Stimulated activated CD4-positive, alpha-beta T cell treated with anti-CD3 and anti-CD28 coated beads, Interleukin-2, amount 100 ng/mL, for 4 hours (primary cell): Measurements from ENCODE around the gene RHOF.
A peak's percentile ranks its signal among the peaks of the same experiment; 100 is the strongest.

ENCODE experiments used
- DNase-seq: peaks from one replicate; pipeline ENCODE4 v3.0.0-alpha.2; 2020; ENCODE audit warnings: low read depth

The RHOF gene, protein sequence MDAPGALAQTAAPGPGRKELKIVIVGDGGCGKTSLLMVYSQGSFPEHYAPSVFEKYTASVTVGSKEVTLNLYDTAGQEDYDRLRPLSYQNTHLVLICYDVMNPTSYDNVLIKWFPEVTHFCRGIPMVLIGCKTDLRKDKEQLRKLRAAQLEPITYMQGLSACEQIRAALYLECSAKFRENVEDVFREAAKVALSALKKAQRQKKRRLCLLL

DNA sequence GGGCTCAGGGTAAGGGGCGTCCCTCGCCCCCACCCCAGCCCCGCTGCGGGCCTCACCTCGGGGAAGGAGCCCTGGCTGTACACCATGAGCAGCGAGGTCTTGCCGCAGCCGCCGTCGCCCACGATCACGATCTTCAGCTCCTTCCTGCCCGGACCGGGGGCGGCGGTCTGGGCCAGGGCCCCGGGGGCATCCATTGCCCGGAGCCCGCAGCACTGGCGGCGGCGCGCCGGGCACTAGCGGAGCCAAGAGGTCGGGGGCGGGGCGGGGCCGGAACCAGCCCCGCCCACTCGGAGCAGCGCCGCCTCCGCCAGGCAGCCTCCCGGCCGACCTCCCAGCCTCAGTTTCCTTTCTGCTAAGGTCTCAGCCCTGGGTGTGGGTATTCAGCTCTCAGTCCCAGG is at the start of gene RHOF:
Gene RHOF (minus strand): TSS at position 249 of the 398 bp plus-strand sequence. CDS start 55 bp downstream, at position 194.
- peak; percentile 46 for DNase-seq

DNA sequence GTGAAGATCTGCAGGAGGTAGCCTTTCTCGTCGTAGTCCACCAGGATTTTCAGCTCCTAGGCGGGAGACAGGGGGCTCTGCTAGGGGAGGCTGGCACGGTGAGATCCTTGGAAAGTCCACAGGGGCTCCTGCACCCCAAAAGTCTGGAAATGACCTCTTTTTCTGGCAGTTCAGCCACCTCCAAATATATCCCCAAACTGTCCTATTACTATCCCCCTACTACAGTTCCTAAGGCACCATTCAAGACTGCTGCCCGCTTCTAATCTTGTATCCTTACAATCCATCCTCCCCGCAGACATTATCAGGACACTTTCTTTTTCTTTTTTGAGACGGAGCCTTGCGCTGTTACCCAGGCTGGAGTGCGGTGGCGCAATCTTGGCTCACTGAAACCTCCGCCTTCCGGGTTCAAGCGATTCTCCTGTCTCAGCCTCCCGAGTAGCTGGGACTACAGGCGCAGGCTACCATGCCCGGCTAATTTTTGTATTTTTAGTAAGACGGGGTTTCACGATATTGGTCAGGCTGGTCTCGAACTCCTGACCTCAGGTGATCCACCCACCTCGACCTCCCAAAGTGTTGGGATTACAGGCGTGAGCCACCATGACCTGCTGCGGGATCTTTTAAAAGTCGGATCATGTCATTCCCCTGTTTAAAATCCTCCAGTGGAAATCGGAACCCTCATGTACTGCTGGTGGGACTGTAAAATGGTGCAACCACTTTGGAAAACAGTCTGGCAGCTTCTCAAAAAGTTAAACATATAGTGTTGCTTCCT is 46.7 kb upstream of the RHOF start:
- no peak for DNase-seq

DNA sequence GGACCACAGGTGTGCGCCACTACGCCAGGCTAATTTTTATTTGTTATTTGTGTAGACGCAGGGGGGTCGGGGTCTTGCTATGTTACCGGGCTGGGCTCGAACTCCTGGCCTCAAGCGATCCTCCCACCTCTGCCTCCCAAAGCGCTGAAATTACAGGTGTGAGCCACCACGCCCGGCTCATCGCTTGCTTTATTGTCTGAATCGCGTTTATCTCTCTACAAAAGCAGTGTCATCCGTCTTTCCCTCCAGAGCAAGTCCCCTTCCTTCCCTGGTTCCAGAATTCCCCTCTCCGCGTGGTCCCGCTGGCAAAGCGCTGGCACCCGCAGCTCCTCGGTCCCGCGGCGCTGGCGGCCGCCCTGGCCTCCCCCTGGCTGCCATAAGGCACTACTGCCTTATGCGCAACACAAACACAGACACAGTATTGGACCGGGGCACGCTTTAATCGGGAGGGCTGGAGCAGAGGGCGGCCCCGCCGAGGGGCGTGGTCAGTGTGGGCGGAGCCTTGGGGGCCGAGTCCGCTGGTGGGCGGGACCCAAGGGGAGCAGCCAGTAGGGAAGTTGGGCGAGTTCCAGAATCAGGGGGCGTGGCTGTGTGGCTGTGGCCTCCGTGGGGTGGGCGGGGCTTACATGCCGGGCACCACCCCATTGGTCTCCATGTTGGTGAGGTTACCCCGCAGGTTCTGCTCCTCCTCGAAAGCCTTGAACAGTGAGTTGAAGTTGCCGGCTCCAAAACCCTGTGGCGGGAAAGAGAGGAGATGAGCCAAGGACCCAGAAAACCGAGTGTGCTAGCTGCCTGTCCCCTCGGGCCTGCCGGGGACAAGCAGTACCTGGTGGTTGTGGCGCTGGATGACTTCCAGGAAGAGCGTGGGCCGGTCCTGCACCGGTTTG is 45.9 kb upstream of the RHOF start:
- peak; percentile 100 for DNase-seq

DNA sequence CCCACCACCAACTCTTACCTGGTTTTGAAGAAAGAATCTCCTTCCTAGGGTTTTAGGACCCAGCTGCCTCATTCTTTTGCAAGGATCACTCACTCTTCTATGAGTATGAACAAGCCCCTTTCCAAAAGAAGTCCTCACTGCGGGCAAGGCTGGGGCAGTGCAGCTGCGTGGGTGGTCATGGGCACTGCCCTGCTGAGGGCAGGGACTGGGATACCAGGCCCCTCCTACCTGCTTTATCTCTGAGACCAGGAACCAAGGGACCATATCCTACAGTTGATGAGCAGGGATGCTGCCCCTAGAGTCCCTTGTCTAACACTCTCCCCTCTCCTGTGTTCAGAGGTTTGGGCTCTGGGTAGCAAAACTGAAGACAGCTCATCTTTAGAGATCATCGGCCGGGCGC is 44.6 kb upstream of the RHOF start:
- no peak for DNase-seq

DNA sequence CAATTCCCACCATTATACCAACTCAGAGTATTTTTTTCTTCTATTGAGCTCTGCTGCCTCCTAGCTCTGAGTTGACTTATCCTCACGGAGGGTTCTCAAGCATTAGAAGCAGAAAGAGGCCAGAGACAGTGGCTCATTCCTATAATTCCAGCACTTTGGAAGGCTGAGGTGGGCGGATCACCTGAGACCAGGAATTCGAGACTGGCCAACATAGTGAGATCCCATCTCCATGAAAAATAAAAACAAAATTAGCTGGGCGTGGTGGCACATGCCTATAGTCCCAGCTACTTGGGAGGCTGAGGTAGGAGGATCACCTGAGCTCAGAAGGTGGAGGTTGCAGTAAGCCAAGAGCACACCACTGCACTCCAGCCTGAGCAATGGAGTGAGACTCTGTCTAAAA is 44.2 kb upstream of the RHOF start:
- no peak for DNase-seq

DNA sequence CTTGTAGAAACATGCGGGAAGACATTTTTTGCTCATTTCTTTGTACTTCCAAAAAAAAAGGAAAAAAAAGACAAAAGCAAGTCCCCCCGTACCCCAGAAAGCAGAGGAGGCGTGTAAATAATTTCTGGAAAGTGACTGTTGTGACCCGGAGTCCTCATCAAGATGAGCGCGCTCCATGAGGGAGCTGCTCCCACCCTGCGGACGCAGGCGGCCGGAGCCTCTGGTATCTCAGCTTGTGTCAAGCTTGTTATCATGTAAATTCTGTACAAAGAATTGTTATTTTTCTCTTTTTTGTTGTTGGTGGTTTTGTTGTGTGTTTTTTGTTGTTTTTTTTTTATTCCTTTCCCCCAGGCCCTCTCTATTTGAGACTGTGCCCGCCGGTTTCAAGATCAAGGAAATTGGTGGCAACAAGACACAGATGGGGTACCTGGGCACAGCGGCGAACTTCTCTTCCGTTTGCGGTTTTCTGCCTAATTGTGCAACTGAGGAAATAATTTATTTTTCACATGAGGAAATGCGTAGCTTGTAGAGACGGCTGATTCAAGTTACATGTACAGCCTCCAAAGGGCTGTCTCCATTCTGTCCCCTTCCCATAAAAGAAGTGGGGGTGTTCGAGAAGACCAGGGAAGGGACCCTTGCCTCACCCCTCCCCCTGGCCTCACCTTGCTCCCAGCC is 38.2 kb upstream of the RHOF start:
- no peak for DNase-seq

DNA sequence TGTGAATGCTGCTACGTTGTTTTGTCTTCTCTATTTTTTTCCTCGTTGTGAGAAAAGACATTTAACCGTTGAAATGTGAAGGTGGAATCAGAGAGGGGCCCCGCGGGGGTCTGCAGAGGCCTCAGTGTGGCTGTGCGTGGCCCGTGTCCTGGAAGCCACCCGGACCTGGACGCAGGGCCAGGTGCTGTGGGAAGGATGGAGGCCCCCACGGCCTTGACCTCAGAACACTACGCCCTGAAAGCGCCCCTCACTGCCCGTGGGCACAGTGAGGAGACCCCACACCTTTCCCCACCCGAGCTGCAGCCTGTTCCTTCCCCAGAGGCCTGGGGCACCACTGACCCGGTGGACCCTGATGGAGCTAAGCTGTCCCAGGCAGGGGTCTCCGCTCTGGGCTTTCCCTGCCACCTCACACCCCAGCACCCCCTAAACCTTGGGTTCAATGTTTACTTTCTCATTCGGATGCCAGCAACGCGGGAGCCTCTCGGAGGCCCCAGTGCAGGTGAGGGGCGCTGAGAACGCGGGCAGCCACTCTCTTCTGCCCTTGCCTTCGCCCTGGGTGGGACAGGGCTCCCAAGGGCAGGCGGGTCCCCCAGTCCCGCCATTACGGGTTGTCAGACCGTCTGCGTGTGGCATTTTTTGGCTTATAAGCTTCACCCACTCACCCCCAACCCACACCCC is 37.2 kb upstream of the RHOF start:
- DNase-seq = no peak

DNA sequence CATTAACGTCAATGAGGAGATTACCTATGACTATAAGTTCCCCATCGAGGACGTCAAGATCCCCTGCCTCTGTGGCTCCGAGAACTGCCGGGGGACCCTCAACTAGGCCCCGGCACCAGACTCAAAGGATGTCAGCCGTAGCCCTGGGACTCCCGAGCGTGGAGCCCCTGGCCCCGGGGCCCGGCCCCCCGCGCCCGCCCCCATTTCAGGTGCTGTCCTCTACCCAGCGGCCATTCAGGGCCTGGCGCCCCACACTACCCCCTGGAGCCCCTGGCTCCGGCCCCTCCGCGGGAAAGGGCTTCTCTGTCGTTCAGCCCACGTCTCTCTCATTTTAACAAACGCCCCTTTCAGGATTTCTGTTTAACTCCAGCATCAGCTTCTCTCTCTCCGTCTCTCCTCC is 36.6 kb upstream of the RHOF start:
- no peak for DNase-seq

DNA sequence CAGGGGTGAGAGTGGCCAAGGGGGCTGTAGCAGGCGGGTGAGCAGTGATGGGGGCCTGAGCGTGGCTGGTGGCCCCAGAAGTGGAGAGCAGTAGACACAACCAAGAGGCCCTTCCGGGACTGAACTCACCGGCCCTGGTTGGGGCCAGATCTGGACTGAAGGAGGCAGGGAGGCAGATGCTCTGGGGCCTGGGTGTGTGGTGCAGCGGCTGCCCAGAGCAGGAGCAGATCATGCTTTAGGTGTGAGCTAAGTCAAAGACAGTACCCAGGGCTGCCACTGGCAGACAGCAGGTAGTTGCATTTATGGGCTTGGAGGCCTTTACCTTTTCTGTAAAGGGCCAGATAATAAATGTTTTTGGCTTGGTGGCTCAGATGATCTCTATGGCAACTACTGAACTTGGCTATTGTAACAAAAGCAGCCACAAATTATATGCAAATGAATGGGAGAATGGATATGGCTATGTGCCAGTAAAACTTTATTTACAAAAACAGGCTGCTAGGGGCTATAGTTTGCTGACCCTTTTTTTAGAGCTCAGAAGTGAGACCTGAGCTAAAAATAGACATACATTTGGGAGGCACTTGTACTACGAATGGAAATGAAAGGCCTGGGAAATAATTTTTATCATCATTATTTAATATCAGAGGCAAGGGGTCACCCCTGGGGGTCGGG is 35.9 kb upstream of the RHOF start:
- no peak for DNase-seq

DNA sequence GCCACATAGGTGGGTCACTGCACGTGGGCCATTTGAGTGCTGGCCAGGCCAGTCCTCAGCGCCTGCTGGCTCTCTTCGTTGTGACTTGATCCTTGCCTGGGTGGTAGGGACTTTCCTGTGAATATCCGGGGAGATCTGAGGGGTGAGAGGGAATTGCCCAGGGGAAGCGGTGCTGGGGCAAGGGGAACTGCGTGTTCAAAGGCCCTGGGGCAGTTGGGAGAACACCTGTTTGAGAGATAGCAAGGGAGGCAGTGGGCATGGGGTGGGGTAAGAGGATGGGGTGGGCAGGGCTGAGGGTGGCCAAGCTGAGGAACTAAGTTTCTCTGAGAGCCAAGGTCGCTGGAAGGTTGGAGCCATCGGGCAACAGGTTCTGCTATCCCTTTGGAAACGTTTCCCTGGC is 35.3 kb upstream of the RHOF start:
- no peak for DNase-seq

DNA sequence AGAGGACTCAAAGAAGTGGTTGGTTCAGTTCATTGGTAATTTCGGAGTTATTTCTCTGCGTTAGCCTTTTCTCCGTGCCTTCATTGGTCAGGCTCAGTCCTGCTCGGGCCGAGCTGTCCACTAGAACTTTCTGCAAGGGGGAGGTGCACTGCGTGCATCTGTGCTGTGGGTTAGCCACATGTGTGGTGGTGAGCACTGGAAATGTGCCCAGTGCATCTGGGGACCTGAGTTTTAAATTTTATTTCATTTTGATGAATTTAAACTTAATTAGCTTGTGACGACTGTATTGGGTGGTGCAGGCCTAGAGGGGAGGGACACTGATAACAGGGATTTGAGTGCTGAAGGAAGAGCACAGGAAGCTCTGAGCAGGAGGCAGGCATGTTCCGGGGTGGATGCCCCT is 34.8 kb upstream of the RHOF start:
- DNase-seq = no peak

DNA sequence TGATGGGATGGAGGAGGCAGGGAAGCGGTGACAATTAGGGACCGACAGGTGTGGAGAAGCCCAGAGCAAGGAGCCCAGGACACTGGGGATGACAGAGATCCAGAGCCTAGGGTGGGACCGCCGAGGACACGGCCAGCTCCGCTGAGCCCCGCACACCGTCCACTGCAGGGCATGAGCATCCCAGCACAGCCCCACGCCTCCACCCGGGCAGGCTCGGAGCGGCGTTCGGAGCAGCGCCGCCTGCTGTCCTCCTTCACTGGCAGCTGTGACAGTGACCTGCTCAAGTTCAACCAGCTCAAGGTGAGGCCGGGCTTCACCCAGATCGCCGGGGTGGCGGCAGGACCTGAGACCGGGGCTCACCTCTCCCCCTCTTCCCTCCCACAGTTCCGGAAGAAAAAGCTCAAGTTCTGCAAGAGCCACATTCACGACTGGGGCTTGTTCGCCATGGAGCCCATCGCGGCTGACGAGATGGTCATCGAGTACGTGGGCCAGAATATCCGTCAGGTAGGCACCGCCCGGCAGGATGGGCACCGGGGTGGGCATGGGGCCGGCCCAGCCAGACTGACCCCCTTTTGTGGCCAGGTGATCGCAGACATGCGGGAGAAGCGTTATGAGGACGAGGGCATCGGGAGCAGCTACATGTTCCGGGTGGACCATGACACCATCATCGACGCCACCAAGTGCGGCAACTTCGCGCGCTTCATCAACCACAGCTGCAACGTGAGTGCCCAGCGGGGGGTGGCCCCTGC is 34.0 kb upstream of the RHOF start:
- no peak for DNase-seq

DNA sequence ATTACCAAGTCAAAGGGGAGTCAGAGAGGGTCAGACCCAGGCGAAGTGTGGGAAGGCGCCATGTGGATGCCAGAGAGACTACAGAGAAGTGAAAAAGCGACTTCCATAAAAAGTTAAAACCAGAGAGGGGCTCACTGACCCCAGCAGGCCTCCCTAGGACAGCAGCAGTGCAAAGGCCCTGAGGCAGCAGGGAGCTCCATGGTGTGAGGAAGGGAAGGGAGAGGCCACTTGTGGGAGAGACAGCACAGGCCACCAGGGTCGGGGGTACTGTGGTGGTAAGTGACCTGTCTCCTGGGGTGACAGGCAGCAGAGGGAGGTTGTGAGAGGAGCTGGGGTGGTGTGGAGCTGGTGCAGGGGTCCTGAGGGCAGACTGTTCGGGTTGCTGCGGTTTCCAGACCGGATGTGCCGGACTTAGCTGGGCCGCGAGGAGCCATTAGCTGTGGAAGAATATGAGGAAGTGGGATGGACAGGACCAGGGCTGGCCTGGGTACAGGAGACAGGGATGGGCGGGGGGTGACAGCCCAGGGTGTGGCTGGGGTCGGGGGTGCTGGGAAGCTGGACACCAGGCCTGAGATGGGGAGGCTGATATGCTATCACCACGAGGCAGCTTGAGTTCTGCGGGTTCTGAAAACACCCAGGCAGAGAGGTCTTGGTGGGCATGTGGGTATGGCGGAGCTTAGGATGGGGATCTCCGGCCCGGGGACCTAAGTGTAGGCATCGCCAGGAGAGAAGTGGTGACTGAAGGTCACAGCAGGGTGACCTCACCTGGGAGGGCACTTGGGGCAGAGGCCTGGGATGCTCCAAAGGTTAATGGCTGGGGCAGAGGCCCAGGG is 33.0 kb upstream of the RHOF start:
- no peak for DNase-seq

DNA sequence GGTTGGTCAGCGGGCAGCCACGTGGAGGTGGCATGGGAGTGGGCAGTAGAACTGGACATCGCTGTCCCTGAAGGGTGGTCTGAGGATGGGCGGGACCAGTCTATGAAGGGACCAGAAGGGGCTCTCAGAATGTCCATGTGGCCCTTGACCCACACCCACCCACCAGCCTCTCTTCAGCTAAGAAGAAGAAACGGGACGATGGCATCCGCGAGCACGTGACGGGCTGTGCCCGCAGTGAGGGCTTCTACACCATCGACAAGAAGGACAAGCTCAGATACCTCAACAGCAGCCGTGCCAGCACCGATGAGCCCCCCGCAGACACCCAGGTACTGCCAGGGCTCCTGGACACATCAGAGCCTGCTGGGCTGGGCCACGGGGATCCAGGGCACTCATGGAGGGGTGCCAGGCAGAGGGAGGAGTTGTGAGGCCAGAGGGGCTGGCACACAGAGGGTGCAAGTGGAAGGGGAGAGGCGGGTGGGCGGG is 31.6 kb upstream of the RHOF start:
- DNase-seq = no peak

DNA sequence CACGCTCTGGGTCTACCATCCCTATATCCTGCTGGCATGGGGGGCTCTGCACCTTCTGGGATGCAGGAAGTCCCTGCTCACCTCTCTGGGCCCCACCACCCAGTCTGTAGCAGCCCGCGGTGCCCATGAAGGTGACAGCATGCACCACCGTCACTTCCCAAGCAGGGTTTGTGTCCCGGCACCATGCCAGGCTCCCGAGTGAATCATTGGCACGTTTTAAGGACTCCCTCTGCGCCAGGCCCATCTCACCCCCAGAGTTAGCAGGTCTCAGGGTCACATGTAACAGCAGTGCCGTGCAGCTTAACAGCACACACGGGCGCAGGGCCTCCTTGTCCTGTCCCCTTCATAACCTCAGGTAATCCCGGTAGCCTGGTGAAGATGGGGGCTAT is 30.2 kb upstream of the RHOF start:
- DNase-seq = no peak

DNA sequence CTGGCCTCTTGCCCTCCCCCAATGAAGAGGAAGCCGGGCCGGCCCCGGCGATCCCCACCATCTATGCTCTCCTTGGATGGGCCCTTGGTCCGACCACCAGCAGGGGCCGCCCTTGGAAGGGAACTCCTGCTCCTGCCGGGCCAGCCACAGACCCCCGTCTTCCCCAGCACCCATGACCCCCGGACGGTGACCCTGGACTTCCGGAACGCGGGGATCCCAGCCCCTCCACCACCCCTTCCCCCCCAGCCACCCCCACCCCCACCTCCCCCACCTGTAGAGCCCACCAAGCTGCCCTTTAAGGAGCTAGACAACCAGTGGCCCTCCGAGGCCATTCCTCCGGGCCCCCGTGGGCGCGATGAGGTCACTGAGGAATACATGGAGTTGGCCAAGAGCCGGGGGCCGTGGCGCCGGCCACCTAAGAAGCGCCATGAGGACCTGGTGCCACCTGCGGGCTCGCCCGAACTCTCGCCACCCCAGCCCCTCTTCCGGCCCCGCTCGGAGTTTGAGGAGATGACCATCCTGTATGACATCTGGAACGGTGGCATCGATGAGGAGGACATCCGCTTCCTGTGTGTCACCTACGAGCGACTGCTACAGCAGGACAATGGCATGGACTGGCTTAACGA is 29.7 kb upstream of the RHOF start:
- no peak for DNase-seq

DNA sequence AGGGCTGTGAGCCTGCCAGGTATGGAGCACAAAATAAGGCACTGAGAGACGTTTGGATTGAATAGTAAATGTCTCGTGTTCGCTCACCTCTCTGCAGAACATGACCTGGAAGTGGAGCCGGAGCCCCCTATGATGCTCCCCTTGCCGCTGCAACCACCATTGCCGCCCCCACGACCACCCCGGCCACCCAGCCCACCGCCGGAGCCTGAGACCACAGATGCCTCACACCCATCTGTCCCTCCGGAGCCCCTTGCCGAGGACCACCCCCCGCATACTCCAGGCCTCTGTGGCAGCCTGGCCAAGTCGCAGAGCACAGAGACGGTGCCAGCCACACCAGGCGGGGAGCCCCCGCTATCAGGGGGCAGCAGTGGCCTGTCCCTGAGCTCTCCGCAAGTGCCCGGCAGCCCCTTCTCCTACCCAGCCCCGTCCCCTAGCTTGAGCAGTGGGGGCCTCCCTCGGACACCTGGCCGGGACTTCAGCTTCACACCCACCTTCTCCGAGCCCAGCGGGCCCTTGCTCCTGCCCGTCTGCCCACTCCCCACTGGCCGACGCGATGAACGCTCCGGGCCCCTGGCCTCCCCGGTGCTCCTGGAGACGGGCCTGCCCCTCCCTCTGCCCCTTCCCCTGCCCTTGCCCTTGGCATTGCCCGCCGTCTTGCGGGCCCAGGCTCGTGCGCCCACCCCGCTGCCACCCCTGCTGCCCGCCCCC is 29.1 kb upstream of the RHOF start:
- DNase-seq = no peak

DNA sequence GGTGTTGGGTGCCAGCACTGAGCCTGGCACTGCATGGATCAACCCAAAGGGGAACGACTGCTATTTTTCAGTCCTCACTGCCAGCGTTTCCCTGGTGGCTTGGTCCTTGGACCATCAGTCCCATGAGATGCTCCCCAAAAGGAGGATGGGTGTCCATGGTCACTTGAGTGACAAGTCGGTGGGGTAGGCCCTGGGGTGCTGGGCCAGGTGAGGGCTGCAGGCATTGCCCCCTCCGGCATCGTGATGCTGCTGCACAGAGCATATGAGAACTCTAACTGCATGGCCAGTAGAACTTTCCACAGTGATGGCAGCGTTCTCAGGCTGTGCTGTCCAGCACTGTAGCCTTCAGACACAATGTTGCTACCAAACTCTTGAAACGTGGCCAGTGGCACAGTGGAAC is 26.6 kb upstream of the RHOF start:
- no peak for DNase-seq
